Testis (tissue), 3 donors: ENCODE data around the gene DCAF5. TPM values are rescaled to one million over a fixed set of nuclear protein-coding genes. Genes with fewer than 3 reads are reported as not detected.
"Not testable (repeated sequence)": the region's sequence is repeated elsewhere in the genome, so short reads cannot be mapped to it uniquely, and the experiment has no call there.

Source experiments
- DNase-seq: peaks from one replicate; pipeline ENCODE4 v3.0.0-alpha.2; 2019
- H3K27ac ChIP-seq, 2 donors: fragments of 200-600 bp; sonication (generic); one replicate each; pipeline ENCODE4 v1.5.1; 2019
- H3K27me3 ChIP-seq: fragments of 200-600 bp; sonication (generic); one replicate; pipeline ENCODE4 v1.5.1; 2019
- H3K36me3 ChIP-seq: fragments of 200-600 bp; sonication (generic); one replicate; pipeline ENCODE4 v1.5.1; 2017; ENCODE audit warnings: low read depth; ENCODE audit errors: missing control alignments
- H3K4me1 ChIP-seq: fragments of 200-600 bp; sonication (generic); one replicate; pipeline ENCODE4 v1.5.1; 2019
- H3K4me3 ChIP-seq, 2 donors: fragments of 200-600 bp; sonication (generic); one replicate each; pipeline ENCODE4 v1.5.1; 2017 to 2019
- H3K9me3 ChIP-seq: fragments of 200-600 bp; sonication (generic); one replicate; pipeline ENCODE4 v1.5.1; 2017
- POLR2A ChIP-seq: fragments of 450-650 bp; IDR thresholded peaks from one replicate; pipeline ENCODE4 v1.6.1; 2017; ENCODE audit warnings: antibody characterized with exemption, mild to moderate bottlenecking, moderate library complexity
- WGBS, 2 donors: methylation state at CpG; one replicate each; pipeline ENCODE4 v1.1.5; 2018; 5-methylcytosine and 5-hydroxymethylcytosine counted together
- intact Hi-C: fragments of 100-400 bp; cut with DNase I; formaldehyde crosslinking; loops from one replicate; pipeline ENCODE4 v1.15.1; 2023; ENCODE audit warnings: low total_unique reads
- polyA plus RNA-seq: library from polyadenylated mRNA; stranded (reverse); fragments of 350-450 nt; fragmentation: Illumina TruSeq; extraction: RNeasy Lipid Tissue Mini Kit (QIAGEN cat#74804); gene quantifications from one replicate; pipeline ENCODE4 v1.2.3, GENCODE V29; 2014; ENCODE audit warnings: low read depth, low replicate concordance; ENCODE audit not compliant: insufficient read depth
- total RNA-seq, 2 donors: library from RNA; depleted of rRNA; stranded (reverse); fragments of >200 nt; gene quantifications; one replicate each; pipeline ENCODE4 v1.2.3, GENCODE V29; 2016
- TF ChIP-seq, protein P1 (sequence below), 3 experiments: fragments of 450-650 bp in 2 of 3; fragments of 200-600 bp in 1 of 3; sonication (generic) in 1 of 3; IDR thresholded peaks; one replicate each; pipeline ENCODE4 v1.5.1; 2016 to 2019; ENCODE audit warnings: antibody characterized with exemption in 3 of 3, mild to moderate bottlenecking in 2 of 3, moderate library complexity in 1 of 3

Gene DCAF5
- total and polyA plus RNA-seq, 3 donors from 2014 or later, result 97.7 to 168 (median 129) TPM

DNA sequence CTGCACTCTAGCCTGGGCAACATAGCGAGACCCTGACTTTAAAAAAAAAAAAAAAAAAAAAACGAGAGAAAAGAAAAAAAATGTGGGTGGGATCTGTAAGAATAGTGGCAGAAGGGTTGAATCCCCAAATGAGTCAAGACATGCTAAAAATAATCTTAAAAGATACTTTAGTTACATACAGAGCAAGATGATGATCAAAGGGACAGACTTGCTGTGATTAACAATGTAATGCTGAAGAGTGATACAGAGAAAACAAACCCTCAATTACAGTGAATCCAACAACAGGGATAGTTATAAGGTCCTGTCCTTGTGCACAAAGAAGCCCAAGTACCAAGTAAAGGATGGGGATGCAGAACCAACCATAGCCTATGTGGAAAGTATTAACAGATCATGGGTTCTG lies 80.3 kb downstream of the DCAF5 start:
- intact Hi-C loops, result no loop called here
- no peaks in the 10 kb centered on the region for H3K4me1 ChIP-seq
- no peaks in the 10 kb centered on the region for H3K27me3 ChIP-seq
- H3K36me3 ChIP-seq, result no peaks in the 10 kb centered on the region
- no peak for DNase-seq
- TF ChIP-seq, protein P1, sequence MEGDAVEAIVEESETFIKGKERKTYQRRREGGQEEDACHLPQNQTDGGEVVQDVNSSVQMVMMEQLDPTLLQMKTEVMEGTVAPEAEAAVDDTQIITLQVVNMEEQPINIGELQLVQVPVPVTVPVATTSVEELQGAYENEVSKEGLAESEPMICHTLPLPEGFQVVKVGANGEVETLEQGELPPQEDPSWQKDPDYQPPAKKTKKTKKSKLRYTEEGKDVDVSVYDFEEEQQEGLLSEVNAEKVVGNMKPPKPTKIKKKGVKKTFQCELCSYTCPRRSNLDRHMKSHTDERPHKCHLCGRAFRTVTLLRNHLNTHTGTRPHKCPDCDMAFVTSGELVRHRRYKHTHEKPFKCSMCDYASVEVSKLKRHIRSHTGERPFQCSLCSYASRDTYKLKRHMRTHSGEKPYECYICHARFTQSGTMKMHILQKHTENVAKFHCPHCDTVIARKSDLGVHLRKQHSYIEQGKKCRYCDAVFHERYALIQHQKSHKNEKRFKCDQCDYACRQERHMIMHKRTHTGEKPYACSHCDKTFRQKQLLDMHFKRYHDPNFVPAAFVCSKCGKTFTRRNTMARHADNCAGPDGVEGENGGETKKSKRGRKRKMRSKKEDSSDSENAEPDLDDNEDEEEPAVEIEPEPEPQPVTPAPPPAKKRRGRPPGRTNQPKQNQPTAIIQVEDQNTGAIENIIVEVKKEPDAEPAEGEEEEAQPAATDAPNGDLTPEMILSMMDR (IDR thresholded peaks at IDR 0.05), result no peak
- no peak for TF ChIP-seq POLR2A
- H3K27ac ChIP-seq, result no peak overlapping the region
- H3K9me3 ChIP-seq, result no peaks in the 10 kb centered on the region
- H3K4me3 ChIP-seq, result no peak overlapping the region
- 75 to 92% methylated on average over 2 of the region's 2 CpGs for WGBS, 2 donors

DNA sequence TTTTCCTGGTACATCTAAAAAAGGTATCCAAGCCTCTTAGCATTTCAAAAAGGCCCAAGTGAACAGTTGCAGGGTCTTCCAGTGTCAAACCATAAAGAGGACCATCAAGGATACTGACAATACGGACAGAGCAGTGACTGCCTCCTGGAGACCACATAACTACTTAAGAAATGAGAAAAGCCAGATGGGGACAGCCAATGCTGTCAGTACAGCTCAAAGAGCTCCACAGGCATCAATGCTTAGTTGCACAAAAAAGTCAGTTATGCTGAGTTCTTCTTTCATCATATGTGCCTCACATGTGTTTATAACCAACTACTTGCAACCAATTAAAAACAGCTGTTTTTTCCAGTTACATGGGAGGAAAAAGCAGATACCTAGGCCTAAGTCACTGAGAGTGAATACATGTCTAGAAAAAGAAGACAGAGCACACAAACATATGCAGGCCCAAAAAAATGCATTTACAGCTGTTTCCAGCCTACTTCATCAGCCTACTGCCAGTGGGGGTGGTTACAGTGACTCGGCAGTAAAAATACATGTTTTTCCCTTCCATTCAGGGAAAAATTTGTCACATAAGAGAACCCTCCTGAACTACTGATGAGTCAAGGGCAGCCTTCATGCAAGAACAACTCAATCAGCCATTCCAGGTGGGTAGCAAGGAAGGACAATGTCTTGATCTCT lies 84.0 kb downstream of the DCAF5 start:
- intact Hi-C loops, result no loop called here

DNA sequence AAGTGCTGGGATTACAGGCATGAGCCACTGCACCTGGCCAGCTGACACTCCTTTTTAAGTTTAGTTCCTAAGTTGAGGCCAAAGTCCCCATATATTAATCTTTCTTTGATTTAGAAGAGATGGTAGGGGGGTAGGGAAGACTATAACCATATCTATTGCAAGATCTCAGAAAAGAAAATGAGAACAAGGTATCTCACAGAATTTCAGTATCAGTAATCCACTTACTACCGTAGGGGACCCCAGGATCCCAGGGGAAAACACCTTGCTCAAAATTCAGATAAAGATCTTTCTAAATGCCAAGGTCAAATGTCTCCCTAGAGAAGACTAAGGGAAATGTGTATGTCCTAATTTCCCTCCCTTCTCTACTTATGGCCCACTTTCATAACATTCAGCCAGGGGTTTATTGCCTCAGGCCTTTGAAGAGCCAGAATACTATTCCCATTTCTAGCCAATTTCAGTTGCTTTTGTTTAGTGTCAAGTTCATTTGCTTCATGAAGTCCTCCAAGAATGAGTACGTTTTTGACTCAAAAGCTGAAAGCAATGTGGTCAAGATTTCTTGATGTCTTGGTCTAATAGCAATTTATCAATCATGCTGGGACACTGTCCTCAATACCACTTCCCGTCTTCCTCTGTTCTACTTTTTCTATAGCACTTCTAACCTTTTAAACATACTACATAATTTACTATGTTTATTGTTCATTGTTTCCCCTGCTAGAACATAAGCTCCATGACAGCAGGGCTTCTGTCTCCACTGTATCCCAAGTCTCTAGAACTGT lies 86.3 kb downstream of the DCAF5 start:
- Histone ChIP-seq H3K36me3 (no peaks in the 10 kb centered on the region), H3K27ac (no peak overlapping the region), H3K27me3 (no peaks in the 10 kb centered on the region), H3K4me3 (no peak overlapping the region), H3K9me3 (no peaks in the 10 kb centered on the region), H3K4me1 (no peaks in the 10 kb centered on the region)
- TF ChIP-seq, protein P1 (IDR thresholded peaks at IDR 0.05), result no peak
- no peak for TF ChIP-seq POLR2A
- intact Hi-C loops, result no loop called here
- 87 to 88% methylated on average over 3 of the region's 3 CpGs for WGBS, 2 donors
- no peak for DNase-seq

More for the DNA sequence above, 84.0 kb downstream of the DCAF5 start:
- no peak for DNase-seq
- Histone ChIP-seq H3K9me3 (no peaks in the 10 kb centered on the region), H3K4me3 (no peak overlapping the region), H3K36me3 (no peaks in the 10 kb centered on the region), H3K27ac (no peak overlapping the region), H3K27me3 (no peaks in the 10 kb centered on the region), H3K4me1 (no peaks in the 10 kb centered on the region)
- TF ChIP-seq, protein P1 (IDR thresholded peaks at IDR 0.05), result no peak
- TF ChIP-seq POLR2A, result no peak
- 66 to 80% methylated on average over 2 of the region's 2 CpGs for WGBS, 2 donors

DNA sequence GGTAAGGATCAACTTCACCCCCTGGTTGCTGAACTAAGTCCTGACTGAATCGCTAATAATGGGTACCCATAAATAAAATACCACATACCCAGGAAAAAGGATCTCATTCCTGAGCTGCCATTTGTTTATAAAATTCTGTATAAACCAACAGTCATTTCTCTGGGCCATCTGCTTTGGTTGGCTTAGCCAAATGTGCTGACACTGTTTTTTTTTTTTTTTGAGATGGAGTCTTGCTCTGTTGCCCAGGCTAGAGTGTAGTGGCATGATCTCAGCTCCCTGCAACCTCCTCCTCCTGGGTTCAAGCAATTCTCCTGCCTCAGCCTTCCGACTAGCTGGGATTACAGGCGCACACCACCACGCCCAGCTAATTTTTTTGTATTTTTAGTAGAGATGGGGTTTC lies 87.0 kb downstream of the DCAF5 start:
- DNase-seq, intact Hi-C loops, H3K27me3 ChIP-seq, H3K9me3 ChIP-seq, H3K27ac ChIP-seq, H3K4me1 ChIP-seq, H3K4me3 ChIP-seq, H3K36me3 ChIP-seq: not testable (repeated sequence)
- WGBS, 2 donors, result 93 to 98% methylated on average over 4 of the region's 4 CpGs

DNA sequence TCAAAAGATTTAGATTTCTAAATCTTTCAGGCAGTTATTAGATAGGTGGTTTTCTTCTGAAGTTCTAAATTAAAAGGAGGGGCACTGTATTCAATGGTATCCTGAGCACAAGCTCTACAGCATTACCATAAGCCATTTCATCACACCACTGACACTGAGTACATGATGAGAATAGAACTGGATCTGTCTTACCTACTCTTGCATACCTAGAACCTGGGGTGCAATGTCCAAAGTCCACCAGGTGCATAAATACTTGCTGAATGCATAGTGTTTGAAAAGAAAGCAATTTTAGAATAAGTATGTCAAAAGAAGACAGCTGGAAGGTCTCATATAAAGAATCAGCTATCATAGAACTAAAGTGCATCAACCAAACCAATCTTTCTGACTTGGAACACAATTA lies 88.3 kb downstream of the DCAF5 start:
- DNase-seq, result no peak
- H3K27me3 ChIP-seq, result no peaks in the 10 kb centered on the region
- no peaks in the 10 kb centered on the region for H3K36me3 ChIP-seq
- H3K4me1 ChIP-seq, result no peaks in the 10 kb centered on the region
- no peak for TF ChIP-seq POLR2A
- TF ChIP-seq, protein P1 (IDR thresholded peaks at IDR 0.05), result no peak
- no peak overlapping the region for H3K4me3 ChIP-seq
- H3K27ac ChIP-seq, result no peak overlapping the region
- H3K9me3 ChIP-seq, result no peaks in the 10 kb centered on the region
- intact Hi-C loops, result no loop called here
